SKM-1 (cell line): ENCODE results near the gene TMEM207.
"Not testable (repeated sequence)": the region's sequence is repeated elsewhere in the genome, so short reads cannot be mapped to it uniquely, and the experiment has no call there.

Source experiments
- DNase-seq: peaks from one replicate; lab custom pipeline; 2025; ENCODE audit not compliant: unreplicated experiment; lab: John Stamatoyannopoulos, UW

The TMEM207 gene

DNA sequence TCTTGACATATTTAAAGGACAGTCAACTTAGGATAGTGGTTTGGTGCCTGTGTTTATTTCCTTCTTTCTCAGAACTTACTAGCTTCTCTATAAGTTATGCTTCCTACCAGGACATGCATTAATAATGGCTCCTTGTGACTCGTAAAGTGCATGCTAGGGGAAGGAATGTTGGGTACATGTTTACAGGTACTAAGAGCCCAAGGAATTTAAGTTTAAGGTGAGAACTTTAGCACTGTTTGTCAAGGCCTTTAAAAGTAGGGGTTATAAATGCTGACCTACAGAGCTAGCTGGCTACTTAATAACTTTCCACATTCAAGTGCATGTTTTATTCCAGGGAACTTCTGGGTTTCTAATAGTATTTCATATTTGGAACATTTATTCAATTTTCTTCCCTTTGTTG, at the start of gene TMEM207:
TMEM207 (minus strand) TSS at position 101 of the 400 bp plus-strand sequence; CDS start at position 9, 92 bp downstream.
- DNase-seq = no peak

- no peak for DNase-seq
Measured at GRCh38 chr3:190499122-190499521, 49.4 kb upstream of the TMEM207 start.

- DNase-seq = no peak
Measured at GRCh38 chr3:190498293-190498692, 48.6 kb upstream of the TMEM207 start.

GRCh38 chr3:190497811-190498210, 48.1 kb upstream of the TMEM207 start:
- no peak for DNase-seq

DNA sequence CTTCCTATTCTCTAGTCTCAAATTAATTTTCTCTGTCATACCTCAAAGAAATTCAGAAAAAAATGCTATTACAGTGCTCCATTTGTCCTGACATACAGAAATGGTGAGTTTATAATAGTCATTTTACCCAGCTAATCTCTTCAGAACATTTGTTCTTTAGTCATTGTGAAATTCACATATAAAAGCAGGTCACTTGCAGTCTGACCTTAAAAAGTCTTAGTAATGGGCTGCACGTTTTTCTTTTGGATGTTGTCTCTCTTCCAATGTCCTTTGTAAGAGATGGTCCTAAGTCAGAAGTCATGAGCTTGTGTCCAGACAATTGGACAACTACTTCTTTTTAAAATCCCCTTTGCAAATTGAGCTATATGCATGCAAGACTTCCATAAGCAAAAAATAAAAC, 47.2 kb upstream of the TMEM207 start:
- DNase-seq = no peak

- DNase-seq = no peak
Measured at GRCh38 chr3:190495796-190496195, 46.1 kb upstream of the TMEM207 start.

GRCh38 chr3:190495354-190495753, 45.7 kb upstream of the TMEM207 start:
- DNase-seq = no peak

DNA sequence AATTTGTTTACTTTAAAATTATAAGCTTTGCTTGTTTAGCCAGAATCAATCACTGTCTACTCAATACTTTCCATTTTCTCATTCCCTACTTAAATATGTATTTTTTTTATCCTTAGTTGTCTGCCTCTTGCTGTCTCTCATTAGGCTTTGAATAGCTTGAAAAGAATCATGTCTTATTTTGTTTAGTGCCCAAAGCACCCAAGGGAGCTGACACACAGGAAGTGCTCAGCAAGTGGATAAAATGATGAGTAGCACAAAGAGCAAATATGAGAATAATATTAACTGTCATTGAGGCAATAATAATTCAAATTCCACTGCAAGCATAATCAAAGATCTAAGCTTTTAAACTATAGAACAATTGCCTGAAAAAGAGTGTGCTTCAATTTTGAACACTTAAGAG, 45.2 kb upstream of the TMEM207 start:
- no peak for DNase-seq

GRCh38 chr3:190492966-190493365, 43.3 kb upstream of the TMEM207 start:
- no peak for DNase-seq

DNA sequence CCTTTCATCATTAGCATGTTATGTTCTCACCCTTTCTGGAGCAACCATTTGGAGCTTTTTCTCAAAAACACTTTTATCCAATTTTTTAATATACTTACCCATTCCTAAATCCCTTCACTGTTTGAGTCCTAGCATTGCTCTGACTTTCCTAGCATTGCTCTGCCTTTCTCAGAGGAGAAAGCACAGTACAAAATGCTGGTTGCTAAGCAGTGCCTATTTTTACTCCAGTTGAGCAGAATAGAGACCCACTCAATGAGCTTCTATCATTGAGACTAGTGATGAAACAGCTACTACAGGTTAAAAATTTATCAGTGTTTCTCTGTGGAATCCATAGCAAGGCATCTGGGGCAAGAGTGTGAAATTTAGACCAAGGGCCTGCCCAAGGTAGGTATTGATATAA, 42.4 kb upstream of the TMEM207 start:
- no peak for DNase-seq

- DNase-seq = no peak
Measured at GRCh38 chr3:190491533-190492054, 41.9 kb upstream of the TMEM207 start.

DNA sequence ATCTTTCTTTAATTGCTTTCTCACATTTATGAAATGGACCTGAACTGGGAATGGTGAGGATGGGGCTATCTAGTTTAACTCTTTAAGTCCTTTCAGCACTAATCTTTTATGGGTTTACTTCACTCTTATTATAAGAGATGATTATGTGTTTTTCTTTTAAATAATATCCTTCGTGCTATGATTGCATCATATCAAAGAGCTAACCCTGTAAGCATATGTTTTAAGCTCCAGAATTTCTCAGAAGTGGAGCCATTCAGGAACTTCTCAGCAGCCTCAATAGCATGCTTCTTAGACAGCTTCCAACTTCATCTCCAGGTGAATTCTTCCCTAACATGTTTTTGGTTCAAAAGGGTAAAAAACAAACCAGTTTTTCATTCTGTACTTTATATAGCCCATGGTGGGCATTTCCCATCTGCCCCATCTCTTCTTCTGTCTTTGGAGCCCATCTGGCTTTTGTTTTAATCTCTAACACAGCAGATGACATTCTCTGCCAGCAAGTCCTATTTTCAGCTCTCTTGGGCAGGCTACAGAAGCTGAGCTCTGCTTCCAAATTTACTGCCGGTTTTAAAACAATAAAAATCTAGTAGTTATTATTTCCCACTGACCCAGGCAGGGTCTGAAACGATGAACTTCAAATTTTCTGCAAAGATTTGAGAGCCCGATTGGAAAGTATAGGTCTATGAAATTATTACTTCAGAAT, 37.4 kb upstream of the TMEM207 start:
- DNase-seq = no peak

GRCh38 chr3:190486533-190486864, 36.8 kb upstream of the TMEM207 start:
- DNase-seq = no peak

GRCh38 chr3:190485830-190486532, 36.3 kb upstream of the TMEM207 start:
- no peak for DNase-seq

DNA sequence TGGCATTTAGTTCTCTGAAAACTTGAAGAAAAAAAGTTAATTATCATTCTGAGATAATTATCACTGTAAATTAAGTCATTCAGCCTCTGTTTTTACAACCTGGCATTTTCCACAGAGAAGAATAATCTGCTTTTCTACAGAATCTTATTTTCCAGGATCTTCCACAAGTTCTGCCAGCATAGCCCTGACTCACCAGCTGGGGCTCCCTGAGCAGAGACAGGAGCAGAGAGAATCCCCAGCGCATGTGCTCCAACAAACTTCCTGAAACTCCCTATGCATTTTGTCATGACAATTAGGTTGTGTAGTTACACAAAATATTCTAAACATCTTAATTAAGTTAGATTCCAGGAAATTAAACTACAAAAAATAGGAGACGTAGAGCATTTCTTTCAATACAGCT, 32.1 kb upstream of the TMEM207 start:
- no peak for DNase-seq

- not testable (repeated sequence) for DNase-seq
Measured at GRCh38 chr3:190473261-190473660, 23.6 kb upstream of the TMEM207 start.

DNA sequence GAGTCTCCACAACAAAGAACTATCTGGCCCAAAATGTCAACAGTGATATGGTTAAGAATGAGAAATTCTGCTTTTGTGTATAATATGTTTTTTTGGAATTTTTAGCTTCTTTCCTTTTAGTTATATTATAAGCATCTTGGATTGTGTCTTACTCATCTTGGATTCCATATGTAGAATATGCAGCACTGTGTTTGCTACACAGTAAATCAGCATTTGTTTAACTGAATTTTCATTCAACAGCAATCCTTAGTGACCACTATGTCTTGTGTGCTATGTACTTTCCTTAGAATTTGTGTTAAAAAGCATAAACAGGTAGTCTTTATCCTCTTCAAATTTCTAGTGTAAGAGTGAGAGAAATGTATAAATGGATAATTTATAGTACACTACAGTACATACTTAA, 18.2 kb upstream of the TMEM207 start:
- no peak for DNase-seq

GRCh38 chr3:190458040-190458439, 8.3 kb upstream of the TMEM207 start:
- DNase-seq = no peak

DNA sequence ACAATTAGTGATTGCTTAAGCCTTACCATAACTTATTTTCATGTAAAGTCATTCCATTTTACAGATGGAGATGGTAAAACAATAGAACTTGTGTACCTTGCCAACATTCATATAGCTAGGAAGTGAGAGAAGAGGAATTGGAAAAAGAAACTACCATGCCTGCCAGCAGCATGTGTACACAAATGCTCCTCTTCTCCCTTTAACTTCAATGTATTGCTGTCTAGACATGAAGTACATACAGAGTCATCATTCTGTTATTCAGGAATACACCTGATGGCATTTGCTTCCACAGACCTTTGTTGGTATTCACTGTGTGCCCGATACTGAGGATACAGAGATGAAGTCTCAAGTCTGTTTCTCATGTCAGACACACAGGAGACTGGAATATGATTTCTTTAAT, 7.1 kb upstream of the TMEM207 start:
- no peak for DNase-seq

DNA sequence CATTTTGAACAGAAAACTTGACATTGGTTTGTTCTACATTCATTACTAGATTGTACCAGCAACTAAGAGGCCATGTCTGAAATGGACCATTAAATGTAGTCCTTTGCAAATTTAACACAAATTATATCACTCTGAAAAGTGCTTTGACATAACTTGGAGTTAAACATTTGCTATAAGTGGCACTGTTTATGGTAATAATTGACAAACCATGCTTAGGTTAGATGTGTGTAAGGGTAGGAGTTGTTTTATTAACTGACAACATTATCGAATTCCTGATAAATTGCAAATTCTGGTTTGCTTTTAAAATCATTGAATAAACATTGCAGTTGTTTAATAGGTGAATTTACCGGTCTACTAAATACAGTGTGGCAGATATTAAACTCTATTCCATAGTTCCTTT, 6.1 kb upstream of the TMEM207 start:
- DNase-seq = no peak

GRCh38 chr3:190448256-190448655, 1.4 kb downstream of the TMEM207 start:
- DNase-seq = no peak

GRCh38 chr3:190446573-190447279, 3.0 kb downstream of the TMEM207 start:
- DNase-seq = no peak
